ENCODE results near the gene CEP131. TPM values are rescaled to one million over a fixed set of nuclear protein-coding genes. Genes with fewer than 3 reads are reported as not detected.

The CEP131 gene
- total RNA-seq, 1 donor from 2014 or later: 26.2 TPM

DNA sequence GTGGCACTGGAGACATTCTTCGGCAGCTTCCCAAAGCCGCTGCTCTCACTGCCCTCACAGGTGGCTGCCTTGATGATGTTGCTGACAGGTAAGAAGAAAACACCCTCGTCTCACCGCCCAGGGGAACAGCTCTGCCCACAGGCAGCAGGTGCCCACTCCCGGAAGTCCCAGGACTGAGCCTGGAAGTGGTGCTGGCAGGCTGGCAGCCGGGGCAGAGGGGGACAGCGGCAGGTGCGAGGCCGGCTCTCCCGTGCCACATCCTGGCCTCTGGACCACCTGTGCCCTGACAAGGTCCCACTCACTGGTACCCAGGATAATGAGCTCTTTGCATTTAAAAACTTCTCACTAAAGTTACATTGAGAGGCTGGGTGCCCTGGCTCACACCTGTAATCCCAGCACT is 20.4 kb downstream of the CEP131 start:
- DNase-seq (ENCODE audit: low read depth): no peak
- Histone ChIP-seq H3K4me3 (ENCODE audit: low read depth, low read length) (no peak overlapping the region), H3K27me3 (ENCODE audit: control insufficient read depth, insufficient read depth, low read length) (no peaks in the 10 kb centered on the region), H3K36me3 (ENCODE audit: control insufficient read depth, insufficient read depth, low read length) (no peaks in the 10 kb centered on the region)
- TF ChIP-seq, protein P1, sequence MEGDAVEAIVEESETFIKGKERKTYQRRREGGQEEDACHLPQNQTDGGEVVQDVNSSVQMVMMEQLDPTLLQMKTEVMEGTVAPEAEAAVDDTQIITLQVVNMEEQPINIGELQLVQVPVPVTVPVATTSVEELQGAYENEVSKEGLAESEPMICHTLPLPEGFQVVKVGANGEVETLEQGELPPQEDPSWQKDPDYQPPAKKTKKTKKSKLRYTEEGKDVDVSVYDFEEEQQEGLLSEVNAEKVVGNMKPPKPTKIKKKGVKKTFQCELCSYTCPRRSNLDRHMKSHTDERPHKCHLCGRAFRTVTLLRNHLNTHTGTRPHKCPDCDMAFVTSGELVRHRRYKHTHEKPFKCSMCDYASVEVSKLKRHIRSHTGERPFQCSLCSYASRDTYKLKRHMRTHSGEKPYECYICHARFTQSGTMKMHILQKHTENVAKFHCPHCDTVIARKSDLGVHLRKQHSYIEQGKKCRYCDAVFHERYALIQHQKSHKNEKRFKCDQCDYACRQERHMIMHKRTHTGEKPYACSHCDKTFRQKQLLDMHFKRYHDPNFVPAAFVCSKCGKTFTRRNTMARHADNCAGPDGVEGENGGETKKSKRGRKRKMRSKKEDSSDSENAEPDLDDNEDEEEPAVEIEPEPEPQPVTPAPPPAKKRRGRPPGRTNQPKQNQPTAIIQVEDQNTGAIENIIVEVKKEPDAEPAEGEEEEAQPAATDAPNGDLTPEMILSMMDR (IDR thresholded peaks at IDR 0.05; ENCODE audit: insufficient read depth, low read length, poor library complexity, severe bottlenecking): no peak

DNA sequence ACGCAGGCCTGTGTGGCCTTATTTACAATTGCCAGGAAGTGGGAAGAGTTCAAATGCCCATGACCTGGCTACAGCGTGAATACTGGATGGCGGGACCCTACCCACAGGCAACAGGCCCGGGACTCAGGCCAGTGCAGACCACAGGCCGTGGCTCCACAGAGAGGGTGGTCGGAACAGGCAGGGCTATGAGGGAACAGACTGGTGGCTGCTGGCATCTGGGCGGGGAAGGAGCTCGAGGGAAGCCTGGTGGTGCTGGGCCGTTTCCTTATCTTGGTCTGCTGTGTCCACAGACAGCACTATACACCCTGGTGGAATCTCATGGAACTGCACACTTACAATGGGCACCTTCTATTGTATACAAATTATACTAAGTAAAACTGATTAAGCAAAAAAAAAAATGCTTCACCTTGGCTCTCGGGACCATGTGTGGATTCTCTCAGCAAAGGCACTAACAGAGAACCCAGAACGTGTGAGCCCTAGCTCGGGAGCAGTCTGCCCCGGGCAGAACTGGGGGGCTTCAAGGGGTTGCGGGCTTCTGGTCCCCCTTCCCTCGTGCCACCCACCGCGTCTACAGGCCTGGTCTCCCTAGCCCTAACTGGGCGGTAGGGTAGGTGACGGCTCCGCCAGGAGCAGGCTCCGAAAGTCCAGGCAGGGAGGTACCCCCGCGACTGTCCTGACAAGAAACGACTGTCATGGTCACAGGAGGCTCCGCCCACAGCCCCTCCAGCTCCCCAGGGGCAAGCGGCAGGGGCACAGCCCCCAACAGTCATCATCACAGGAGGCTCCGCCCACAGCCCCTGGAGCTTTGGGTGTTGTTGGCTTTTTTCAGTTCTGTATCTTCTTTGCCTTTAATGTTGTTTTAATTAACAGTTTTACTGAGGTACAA is 21.8 kb downstream of the CEP131 start:
- peak; percentile 29 for DNase-seq (ENCODE audit: low read depth)
- Histone ChIP-seq H3K36me3 (ENCODE audit: control insufficient read depth, insufficient read depth, low read length) (no peaks in the 10 kb centered on the region), H3K4me3 (ENCODE audit: low read depth, low read length) (no peak overlapping the region), H3K27me3 (ENCODE audit: control insufficient read depth, insufficient read depth, low read length) (no peaks in the 10 kb centered on the region)
- TF ChIP-seq, protein P1 (IDR thresholded peaks at IDR 0.05; ENCODE audit: insufficient read depth, low read length, poor library complexity, severe bottlenecking): peak; percentile 52

DNA sequence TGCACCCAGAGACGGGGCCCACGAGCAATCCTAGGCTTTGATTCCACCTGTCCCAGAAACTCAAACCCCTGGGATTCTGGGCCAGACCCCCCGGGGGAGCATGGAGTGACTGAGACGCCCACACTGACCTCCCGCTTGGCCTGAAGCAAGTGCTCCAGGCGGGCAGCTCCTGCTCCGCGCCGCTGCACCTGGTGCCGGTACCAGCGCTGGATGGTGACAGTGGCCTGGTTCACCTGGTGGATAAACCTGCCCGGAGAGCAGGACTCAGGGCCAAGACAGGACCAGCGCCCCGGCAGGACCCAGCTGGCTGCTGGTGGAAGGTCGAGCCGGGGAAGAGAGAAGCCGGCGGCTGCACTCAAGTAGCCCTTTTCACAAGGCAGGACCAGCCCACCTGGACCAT is 22.6 kb downstream of the CEP131 start:
- Histone ChIP-seq H3K27me3 (ENCODE audit: control insufficient read depth, insufficient read depth, low read length) (no peaks in the 10 kb centered on the region), H3K4me3 (ENCODE audit: low read depth, low read length) (no peak overlapping the region), H3K36me3 (ENCODE audit: control insufficient read depth, insufficient read depth, low read length) (peaks cover 1% of the 10 kb centered on the region)
- TF ChIP-seq, protein P1 (IDR thresholded peaks at IDR 0.05; ENCODE audit: insufficient read depth, low read length, poor library complexity, severe bottlenecking): no peak
- DNase-seq (ENCODE audit: low read depth): no peak

DNA sequence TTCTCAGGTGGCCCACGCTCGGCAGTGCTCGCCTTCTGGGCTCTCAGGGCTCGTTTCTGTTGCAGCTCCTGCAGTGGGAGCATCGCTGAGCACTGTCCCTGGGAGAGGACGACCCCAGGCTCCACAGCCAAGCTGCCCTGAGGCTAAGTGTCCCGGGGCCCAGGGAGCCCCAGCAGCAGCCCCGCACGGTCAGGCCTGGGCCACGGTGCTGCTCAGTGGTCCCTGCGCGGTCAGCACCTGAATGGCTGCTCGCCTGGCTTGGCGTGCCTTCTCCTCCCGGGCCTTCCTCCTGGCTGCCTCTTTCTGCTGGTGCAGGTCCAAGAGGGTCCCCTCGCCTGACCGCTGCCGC is 23.3 kb downstream of the CEP131 start:
- DNase-seq (ENCODE audit: low read depth): no peak
- no peak overlapping the region for H3K4me3 ChIP-seq (ENCODE audit: low read depth, low read length)
- peaks cover 1% of the 10 kb centered on the region for H3K36me3 ChIP-seq (ENCODE audit: control insufficient read depth, insufficient read depth, low read length)
- TF ChIP-seq, protein P1 (IDR thresholded peaks at IDR 0.05; ENCODE audit: insufficient read depth, low read length, poor library complexity, severe bottlenecking): no peak
- H3K27me3 ChIP-seq (ENCODE audit: control insufficient read depth, insufficient read depth, low read length): no peaks in the 10 kb centered on the region

DNA sequence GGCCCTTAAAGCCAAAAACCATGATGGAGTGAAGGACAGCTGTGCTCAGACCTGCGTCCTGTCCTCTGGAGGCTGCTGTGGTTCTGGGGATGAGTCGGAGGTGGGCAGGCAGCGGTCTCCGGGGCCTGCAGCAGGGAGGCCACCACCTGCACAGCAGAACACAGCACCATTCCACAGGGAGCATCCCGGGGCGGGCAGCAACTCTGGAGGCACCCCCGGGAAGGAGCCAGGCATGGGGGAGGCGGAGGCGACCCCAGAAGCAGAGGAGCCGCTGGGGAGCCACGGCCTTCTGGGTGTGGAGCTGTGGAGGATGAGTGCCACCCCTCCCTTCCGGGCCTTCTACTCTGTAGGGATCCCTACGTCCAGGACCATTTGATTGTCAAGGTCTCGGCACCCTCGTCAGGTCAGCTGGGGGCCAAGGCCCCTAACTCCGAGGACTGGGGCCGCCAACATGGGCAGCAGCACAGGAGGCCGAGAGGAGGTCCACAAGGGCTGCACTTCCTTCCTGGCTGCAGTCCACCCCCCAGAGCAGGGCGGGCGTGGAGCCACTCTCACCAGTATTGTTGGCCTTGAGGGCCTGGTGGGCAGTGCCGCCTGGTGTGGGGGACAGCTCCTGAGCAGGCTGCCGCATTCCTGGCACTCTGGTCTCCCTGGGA is 23.8 kb downstream of the CEP131 start:
- TF ChIP-seq, protein P1 (IDR thresholded peaks at IDR 0.05; ENCODE audit: insufficient read depth, low read length, poor library complexity, severe bottlenecking): no peak
- no peaks in the 10 kb centered on the region for H3K27me3 ChIP-seq (ENCODE audit: control insufficient read depth, insufficient read depth, low read length)
- H3K36me3 ChIP-seq (ENCODE audit: control insufficient read depth, insufficient read depth, low read length): peaks cover 1% of the 10 kb centered on the region
- H3K4me3 ChIP-seq (ENCODE audit: low read depth, low read length): no peak overlapping the region
- no peak for DNase-seq (ENCODE audit: low read depth)
